Ascending aorta (tissue), 2 donors: ENCODE results near the gene DDR1. TPM values are rescaled to one million over a fixed set of nuclear protein-coding genes. Genes with fewer than 3 reads are reported as not detected.

Source experiments
- DNase-seq, 2 donors: peaks; one replicate each; pipeline ENCODE4 v3.0.0-alpha.2; 2019; ENCODE audit warnings: low spot score in 2 of 2
- H3K27ac ChIP-seq, 2 donors: fragments of 200-600 bp; sonication (generic); one replicate each; pipeline ENCODE4 v1.5.1; 2016 to 2017; ENCODE audit warnings: mild to moderate bottlenecking in 1 of 2
- H3K27me3 ChIP-seq: fragments of 200-600 bp; sonication (generic); one replicate; pipeline ENCODE4 v1.5.1; 2017
- H3K36me3 ChIP-seq, 2 donors: fragments of 200-600 bp; sonication (generic); one replicate each; pipeline ENCODE4 v1.5.1; 2016
- H3K4me1 ChIP-seq, 2 donors: fragments of 200-600 bp; sonication (generic); one replicate each; pipeline ENCODE4 v1.5.1; 2016 to 2017; ENCODE audit warnings: mild to moderate bottlenecking in 1 of 2
- H3K4me3 ChIP-seq, 2 donors: fragments of 200-600 bp; sonication (generic); one replicate each; pipeline ENCODE4 v1.5.1; 2016 to 2017; ENCODE audit warnings: mild to moderate bottlenecking in 1 of 2
- H3K9me3 ChIP-seq, 2 donors: fragments of 200-600 bp; sonication (generic); one replicate each; pipeline ENCODE4 v1.5.1; 2016
- intact Hi-C: fragments of 100-400 bp; cut with DNase I; formaldehyde crosslinking; loops from one replicate; pipeline ENCODE4 v1.15.1; 2023
- total RNA-seq: library from RNA; depleted of rRNA; stranded (reverse); fragments of >200 nt; gene quantifications from one replicate; pipeline ENCODE4 v1.1.0, GENCODE V29; 2016
- TF ChIP-seq, protein P1 (sequence below), 3 experiments: fragments of 200-600 bp in 2 of 3; fragments of 450-650 bp in 1 of 3; sonication (generic) in 2 of 3; IDR thresholded peaks; one replicate each; pipeline ENCODE4 v1.5.1; 2016 to 2019; ENCODE audit warnings: antibody characterized with exemption in 3 of 3, mild to moderate bottlenecking in 1 of 3, moderate library complexity in 1 of 3

The DDR1 gene
- total RNA-seq, 1 donor from 2014 or later = 18.8 TPM

DNA sequence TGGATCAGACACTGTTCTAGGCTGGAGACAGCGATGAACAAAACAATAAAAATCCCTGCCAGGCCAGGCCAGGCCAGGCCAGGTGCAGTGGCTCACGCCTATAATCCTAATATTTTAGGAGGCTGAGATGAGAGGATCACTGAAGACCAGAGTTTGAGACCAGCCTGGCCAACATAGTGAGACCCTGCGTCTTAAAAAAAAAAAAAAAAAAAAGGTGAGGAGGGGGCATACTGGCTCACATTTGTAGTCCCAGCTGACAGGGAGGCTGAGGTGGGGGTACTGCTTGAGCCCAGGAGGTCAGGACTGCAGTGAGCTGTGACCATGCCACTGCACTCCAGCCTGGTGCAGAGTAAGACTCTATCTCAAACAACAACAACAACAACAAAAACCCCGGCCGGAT, 61.0 kb downstream of the DDR1 start:
- H3K4me1 ChIP-seq = no peaks in the 10 kb centered on the region
- DNase-seq = no peak
- H3K9me3 ChIP-seq = no peaks in the 10 kb centered on the region
- intact Hi-C loops = no loop called here
- no peak overlapping the region for H3K27ac ChIP-seq
- no peak overlapping the region for H3K4me3 ChIP-seq
- H3K27me3 ChIP-seq = no peaks in the 10 kb centered on the region
- H3K36me3 ChIP-seq = no peaks in the 10 kb centered on the region
- TF ChIP-seq, protein P1, sequence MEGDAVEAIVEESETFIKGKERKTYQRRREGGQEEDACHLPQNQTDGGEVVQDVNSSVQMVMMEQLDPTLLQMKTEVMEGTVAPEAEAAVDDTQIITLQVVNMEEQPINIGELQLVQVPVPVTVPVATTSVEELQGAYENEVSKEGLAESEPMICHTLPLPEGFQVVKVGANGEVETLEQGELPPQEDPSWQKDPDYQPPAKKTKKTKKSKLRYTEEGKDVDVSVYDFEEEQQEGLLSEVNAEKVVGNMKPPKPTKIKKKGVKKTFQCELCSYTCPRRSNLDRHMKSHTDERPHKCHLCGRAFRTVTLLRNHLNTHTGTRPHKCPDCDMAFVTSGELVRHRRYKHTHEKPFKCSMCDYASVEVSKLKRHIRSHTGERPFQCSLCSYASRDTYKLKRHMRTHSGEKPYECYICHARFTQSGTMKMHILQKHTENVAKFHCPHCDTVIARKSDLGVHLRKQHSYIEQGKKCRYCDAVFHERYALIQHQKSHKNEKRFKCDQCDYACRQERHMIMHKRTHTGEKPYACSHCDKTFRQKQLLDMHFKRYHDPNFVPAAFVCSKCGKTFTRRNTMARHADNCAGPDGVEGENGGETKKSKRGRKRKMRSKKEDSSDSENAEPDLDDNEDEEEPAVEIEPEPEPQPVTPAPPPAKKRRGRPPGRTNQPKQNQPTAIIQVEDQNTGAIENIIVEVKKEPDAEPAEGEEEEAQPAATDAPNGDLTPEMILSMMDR (IDR thresholded peaks at IDR 0.05) = no peak

DNA sequence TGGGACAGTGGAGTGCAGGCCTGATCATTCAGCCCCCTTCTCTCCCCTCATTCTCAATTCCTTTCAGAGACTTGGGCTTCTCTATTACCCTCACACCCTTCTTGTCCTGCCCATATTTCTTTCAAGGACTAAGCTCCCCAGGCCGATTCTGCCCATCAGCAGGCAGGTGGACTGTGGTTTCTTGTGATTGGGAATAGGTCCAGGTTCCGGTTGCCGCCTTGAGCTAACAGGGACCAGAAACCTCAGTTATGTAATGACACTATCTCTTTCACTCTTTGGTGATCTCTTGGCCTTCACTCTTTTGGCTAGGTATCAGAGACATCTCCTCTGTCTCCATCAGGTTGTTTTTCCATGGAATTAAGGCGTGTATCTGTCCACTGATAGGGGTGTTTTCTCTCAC, 62.9 kb downstream of the DDR1 start:
- no peak overlapping the region for H3K4me3 ChIP-seq
- H3K36me3 ChIP-seq = no peaks in the 10 kb centered on the region
- DNase-seq = no peak
- intact Hi-C loops = no loop called here
- no peaks in the 10 kb centered on the region for H3K4me1 ChIP-seq
- no peak overlapping the region for H3K27ac ChIP-seq
- no peaks in the 10 kb centered on the region for H3K27me3 ChIP-seq
- no peaks in the 10 kb centered on the region for H3K9me3 ChIP-seq
- TF ChIP-seq, protein P1 (IDR thresholded peaks at IDR 0.05) = no peak

DNA sequence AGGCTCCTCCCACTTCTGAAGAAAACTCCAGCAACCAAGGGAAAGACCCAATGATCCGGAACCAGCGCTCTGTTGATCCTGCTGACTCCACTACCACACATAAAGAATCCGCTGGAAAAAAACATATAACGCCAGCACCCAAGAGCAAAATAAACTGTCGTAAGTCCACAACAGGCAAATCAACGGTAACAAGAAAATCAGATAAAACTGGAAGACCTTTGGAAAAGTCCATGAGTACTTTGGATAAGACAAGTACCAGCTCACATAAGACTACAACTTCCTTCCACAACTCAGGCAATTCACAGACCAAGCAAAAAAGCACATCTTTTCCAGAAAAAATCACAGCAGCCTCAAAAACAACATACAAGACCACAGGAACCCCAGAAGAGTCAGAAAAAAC, 64.5 kb downstream of the DDR1 start:
- DNase-seq = no peak
- Histone ChIP-seq H3K4me1 (no peaks in the 10 kb centered on the region), H3K9me3 (no peaks in the 10 kb centered on the region), H3K27ac (no peak overlapping the region), H3K27me3 (no peaks in the 10 kb centered on the region), H3K36me3 (no peaks in the 10 kb centered on the region), H3K4me3 (no peak overlapping the region)
- intact Hi-C loops = no loop called here
- TF ChIP-seq, protein P1 (IDR thresholded peaks at IDR 0.05) = no peak

Other genes with a start within 250 kb of the DDR1 start
- 6.2 TPM for gene C6orf136, start 237.4 kb upstream of the DDR1 start, total RNA-seq
- 39.2 TPM for gene DHX16, start 211.5 kb upstream of the DDR1 start, total RNA-seq
- 83.3 TPM for gene PPP1R18, start 197.9 kb upstream of the DDR1 start, total RNA-seq
- gene NRM, start 193.5 kb upstream of the DDR1 start, total RNA-seq = 25.1 TPM
- gene MDC1, start 167.2 kb upstream of the DDR1 start, total RNA-seq = 27.1 TPM
- gene TUBB, start 164.2 kb upstream of the DDR1 start, total RNA-seq = 537 TPM
- gene FLOT1, start 141.8 kb upstream of the DDR1 start, total RNA-seq = 123 TPM
- gene IER3, start 140.0 kb upstream of the DDR1 start, total RNA-seq = 51.9 TPM
- gene GTF2H4, start 23.7 kb downstream of the DDR1 start, total RNA-seq = 81.0 TPM
- 5.7 TPM for gene VARS2, start 29.7 kb downstream of the DDR1 start, total RNA-seq
- gene SFTA2, start 47.7 kb downstream of the DDR1 start, total RNA-seq = not detected
- gene MUCL3, start 56.5 kb downstream of the DDR1 start, total RNA-seq = not detected
- not detected for gene MUC21, start 99.2 kb downstream of the DDR1 start, total RNA-seq
- not detected for gene MUC22, start 126.0 kb downstream of the DDR1 start, total RNA-seq
- gene C6orf15, start 228.1 kb downstream of the DDR1 start, total RNA-seq = not detected
- gene PSORS1C1, start 230.3 kb downstream of the DDR1 start, total RNA-seq = not detected
- gene CDSN, start 235.9 kb downstream of the DDR1 start, total RNA-seq = not detected